Ovary (tissue), 3 donors: ENCODE measurements around the gene SIT1.
A peak's percentile ranks its signal among the peaks of the same experiment; 100 is the strongest.

Source experiments
- EP300 ChIP-seq: sonication (generic); formaldehyde crosslinking; IDR thresholded peaks from one replicate; pipeline ENCODE4 v1.6.1; 2017; ENCODE audit warnings: antibody characterized with exemption
- POLR2A ChIP-seq: fragments of 450-650 bp; IDR thresholded peaks from one replicate; pipeline ENCODE4 v1.6.1; 2017; ENCODE audit warnings: antibody characterized with exemption, mild to moderate bottlenecking, moderate library complexity
- TF ChIP-seq, protein P1 (sequence below), 3 donors: fragments of 450-650 bp in 2 of 3; fragments of 200-600 bp in 1 of 3; IDR thresholded peaks; one replicate each; pipeline versions ENCODE4 v1.5.1 to v1.8.0; 2016 to 2022; ENCODE audit warnings: antibody characterized with exemption in 3 of 3, mild to moderate bottlenecking in 1 of 3
- donor health status: DM: no; HTN: no; CAD: no.

DNA sequence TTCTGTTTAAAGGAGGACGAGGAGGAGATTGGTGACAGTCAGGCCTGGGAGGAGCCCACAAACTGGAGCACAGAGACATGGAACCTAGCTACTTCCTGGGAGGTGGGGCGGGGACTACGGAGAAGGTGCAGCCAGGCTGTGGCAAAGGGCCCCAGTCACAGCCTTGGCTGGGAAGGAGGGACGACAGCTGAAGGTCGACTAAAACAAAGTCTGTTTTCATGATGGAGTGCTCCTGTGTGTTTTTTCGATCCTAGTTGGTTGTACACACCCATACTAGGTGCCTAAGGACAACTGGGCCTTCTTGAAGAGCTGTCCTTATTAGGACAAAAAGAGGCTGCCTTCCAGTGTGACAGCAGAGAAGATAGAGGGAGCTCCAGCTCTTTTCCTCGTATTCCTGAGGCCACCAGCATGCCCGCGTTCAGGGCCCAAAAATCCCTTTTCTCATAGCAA, 10.3 kb upstream of the SIT1 start:
- TF ChIP-seq, protein P1, sequence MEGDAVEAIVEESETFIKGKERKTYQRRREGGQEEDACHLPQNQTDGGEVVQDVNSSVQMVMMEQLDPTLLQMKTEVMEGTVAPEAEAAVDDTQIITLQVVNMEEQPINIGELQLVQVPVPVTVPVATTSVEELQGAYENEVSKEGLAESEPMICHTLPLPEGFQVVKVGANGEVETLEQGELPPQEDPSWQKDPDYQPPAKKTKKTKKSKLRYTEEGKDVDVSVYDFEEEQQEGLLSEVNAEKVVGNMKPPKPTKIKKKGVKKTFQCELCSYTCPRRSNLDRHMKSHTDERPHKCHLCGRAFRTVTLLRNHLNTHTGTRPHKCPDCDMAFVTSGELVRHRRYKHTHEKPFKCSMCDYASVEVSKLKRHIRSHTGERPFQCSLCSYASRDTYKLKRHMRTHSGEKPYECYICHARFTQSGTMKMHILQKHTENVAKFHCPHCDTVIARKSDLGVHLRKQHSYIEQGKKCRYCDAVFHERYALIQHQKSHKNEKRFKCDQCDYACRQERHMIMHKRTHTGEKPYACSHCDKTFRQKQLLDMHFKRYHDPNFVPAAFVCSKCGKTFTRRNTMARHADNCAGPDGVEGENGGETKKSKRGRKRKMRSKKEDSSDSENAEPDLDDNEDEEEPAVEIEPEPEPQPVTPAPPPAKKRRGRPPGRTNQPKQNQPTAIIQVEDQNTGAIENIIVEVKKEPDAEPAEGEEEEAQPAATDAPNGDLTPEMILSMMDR (IDR thresholded peaks at IDR 0.05): peak in 1 of 3 donors; percentile 22
- no peak for TF ChIP-seq POLR2A
- no peak for TF ChIP-seq EP300
